HepG2 (cell line): Measurements from ENCODE around the gene NUDT9. TPM values are rescaled to one million over a fixed set of nuclear protein-coding genes. Genes with fewer than 3 reads are reported as not detected.

Experiments used
- ATM ChIP-seq: fragments of 450-650 bp; IDR thresholded peaks from 2 replicates; pipeline ENCODE4 v1.7.1; 2017; ENCODE audit warnings: mild to moderate bottlenecking, borderline replicate concordance
- DNMT1 ChIP-seq: sonication (generic); formaldehyde crosslinking; IDR thresholded peaks from 2 replicates; pipeline ENCODE4 v1.5.1; 2020; ENCODE audit warnings: mild to moderate bottlenecking, missing genetic modification reagents
- ETS1 ChIP-seq: sonication (generic); formaldehyde crosslinking; IDR thresholded peaks from 2 replicates; pipeline ENCODE4 v1.4.0; 2020; ENCODE audit warnings: missing genetic modification reagents
- FOXO4 ChIP-seq: sonication (generic); formaldehyde crosslinking; conservative IDR thresholded peaks from 2 replicates; pipeline ENCODE4 v1.8.1; 2023; ENCODE audit warnings: missing genetic modification reagents
- HHEX ChIP-seq: IDR thresholded peaks from 2 replicates; pipeline ENCODE4 v1.6.1; 2016; ENCODE audit warnings: control low read depth
- IRF9 ChIP-seq: sonication (generic); formaldehyde crosslinking; IDR thresholded peaks from 2 replicates; pipeline ENCODE4 v1.8.0; 2022; ENCODE audit warnings: missing genetic modification reagents, mild to moderate bottlenecking, borderline replicate concordance
- KMT2A ChIP-seq: sonication (generic); formaldehyde crosslinking; IDR thresholded peaks from 2 replicates; pipeline ENCODE4 v1.4.0; 2020; ENCODE audit warnings: missing genetic modification reagents
- MEIS1 ChIP-seq: sonication (generic); formaldehyde crosslinking; IDR thresholded peaks from 2 replicates; pipeline ENCODE4 v1.9.0; 2021; ENCODE audit warnings: mild to moderate bottlenecking, missing genetic modification reagents, moderate library complexity, borderline replicate concordance
- NR2C2 ChIP-seq: sonication (generic); formaldehyde crosslinking; IDR thresholded peaks from 2 replicates; pipeline ENCODE4 v1.4.0; 2020; ENCODE audit warnings: missing genetic modification reagents, mild to moderate bottlenecking, moderate library complexity, borderline replicate concordance
- PAF1 ChIP-seq: IDR thresholded peaks from 2 replicates; pipeline ENCODE4 v1.6.1; 2016; ENCODE audit warnings: missing genetic modification reagents, missing compliant biosample characterization
- SATB2 ChIP-seq: sonication (generic); formaldehyde crosslinking; IDR thresholded peaks from 2 replicates; pipeline ENCODE4 v1.5.0; 2020; ENCODE audit warnings: missing genetic modification reagents
- SOX5 ChIP-seq: IDR thresholded peaks from 2 replicates; pipeline ENCODE4 v1.6.1; 2016; ENCODE audit warnings: borderline replicate concordance
- ZMYM4 ChIP-seq: sonication (generic); formaldehyde crosslinking; IDR thresholded peaks from 2 replicates; pipeline ENCODE4 v1.8.1; 2023; ENCODE audit warnings: mild to moderate bottlenecking, missing genetic modification reagents
- ZNF17 ChIP-seq: sonication (generic); formaldehyde crosslinking; IDR thresholded peaks from 2 replicates; pipeline ENCODE4 v1.5.0; 2020; ENCODE audit warnings: mild to moderate bottlenecking, missing genetic modification reagents
- ZNF251 ChIP-seq: sonication (generic); formaldehyde crosslinking; IDR thresholded peaks from 2 replicates; pipeline ENCODE4 v1.9.0; 2021; ENCODE audit warnings: mild to moderate bottlenecking, missing genetic modification reagents
- ZNF280D ChIP-seq: sonication (generic); formaldehyde crosslinking; IDR thresholded peaks from 2 replicates; pipeline ENCODE4 v1.5.1; 2020; ENCODE audit warnings: mild to moderate bottlenecking, missing genetic modification reagents
- ZNF446 ChIP-seq: sonication (generic); formaldehyde crosslinking; IDR thresholded peaks from 2 replicates; pipeline ENCODE4 v1.5.0; 2020; ENCODE audit warnings: mild to moderate bottlenecking, missing genetic modification reagents
- ZNF777 ChIP-seq: sonication (generic); formaldehyde crosslinking; IDR thresholded peaks from 2 replicates; pipeline ENCODE4 v1.4.0; 2020; ENCODE audit warnings: missing genetic modification reagents
- ZXDC ChIP-seq: sonication (generic); formaldehyde crosslinking; IDR thresholded peaks from 2 replicates; pipeline ENCODE4 v1.5.0; 2020; ENCODE audit warnings: mild to moderate bottlenecking, missing genetic modification reagents
- polyA plus RNA-seq, 8 experiments: library from polyadenylated mRNA; depleted of rRNA in 3 of 8; stranded (reverse) in 7 of 8; unstranded in 1 of 8; fragments of >200 nt; fragmentation: Illumina TruSeq in 4 of 8; extraction: Trizol in 4 of 8; gene quantifications; 2 replicates each; pipeline versions ENCODE4 v1.2.1 to v1.2.3, GENCODE V29; 2011 to 2016; ENCODE audit warnings: low read depth in 4 of 8, missing spikeins in 1 of 8, mixed read lengths in 1 of 8; ENCODE audit not compliant: insufficient read depth in 1 of 8
- total RNA-seq, 5 experiments: library from RNA; depleted of rRNA; stranded (reverse); fragments of >200 nt; fragmentation: Illumina TruSeq; extraction: Trizol; gene quantifications; 2 replicates each; pipeline ENCODE4 v1.2.3, GENCODE V29; 2016; ENCODE audit warnings: low read depth in 1 of 5

The NUDT9 gene
- total and polyA plus RNA-seq, 2 of the 13 experiments (the other 11 are each of a cell fraction or from before 2014, with no cell fraction given) = 10.4 to 12.3 TPM

GRCh38 chr4:87390891-87391575, 31.3 kb upstream of the NUDT9 start, which contains the start of gene HSD17B11 (continued):
- no peak for TF ChIP-seq FOXO4 (CRISPR knock-in tag)
- TF ChIP-seq HHEX (CRISPR knock-in tag) = peak; percentile 49
- TF ChIP-seq ZNF17 = no peak
- TF ChIP-seq ETS1 (CRISPR knock-in tag) = no peak
- no peak for TF ChIP-seq ZNF446 (CRISPR knock-in tag)
- 0 out of 2 replicates have a peak, but pooled peaks have one; percentile 29 for TF ChIP-seq ZNF777 (CRISPR knock-in tag)
- TF ChIP-seq ZNF280D (CRISPR knock-in tag) = peak; percentile 70; the same call in 1 of the 2 replicates
- TF ChIP-seq ZXDC (CRISPR knock-in tag) = peak; percentile 56; the same call in 1 of the 2 replicates
- TF ChIP-seq SATB2 (CRISPR knock-in tag) = no peak; the same call in 1 of the 2 replicates
- no peak for TF ChIP-seq DNMT1 (CRISPR knock-in tag)
- peak; percentile 88 for TF ChIP-seq KMT2A
- peak; percentile 87 for TF ChIP-seq SOX5
- TF ChIP-seq IRF9 (CRISPR knock-in tag) = peak; percentile 51; the same call in 1 of the 2 replicates
- TF ChIP-seq NR2C2 (CRISPR knock-in tag) = peak; percentile 63; the same call in 1 of the 2 replicates
- no peak; the same call in 1 of the 2 replicates for TF ChIP-seq MEIS1 (CRISPR knock-in tag)
- peak; percentile 97 for TF ChIP-seq ZMYM4
- no peak for TF ChIP-seq ZNF251 (CRISPR knock-in tag)
- TF ChIP-seq ATM = no peak
- TF ChIP-seq PAF1 (CRISPR knock-in tag) = no peak
